Measurements from ENCODE around the gene PCSK5.

The PCSK5 gene

DNA sequence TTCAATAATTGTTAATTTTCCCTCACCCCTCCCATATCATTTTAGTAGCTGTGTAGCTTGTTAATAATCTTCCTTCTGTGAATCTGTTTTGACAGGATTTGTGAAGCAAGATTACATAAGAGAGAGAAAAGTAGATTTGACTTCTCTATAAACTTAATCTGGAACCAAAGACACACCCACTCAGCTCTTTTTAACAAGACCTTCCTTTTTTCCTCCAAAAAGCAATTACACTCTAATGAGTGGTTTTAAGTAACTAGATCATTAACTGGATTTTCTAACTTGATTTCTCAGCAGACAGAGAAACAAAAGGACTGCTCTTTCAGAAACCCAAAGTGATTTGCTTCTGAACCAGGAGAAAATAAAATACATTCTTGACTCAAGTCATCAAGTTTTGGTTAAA, 481.9 kb downstream of the PCSK5 start:
- no peak for DNase-seq

DNA sequence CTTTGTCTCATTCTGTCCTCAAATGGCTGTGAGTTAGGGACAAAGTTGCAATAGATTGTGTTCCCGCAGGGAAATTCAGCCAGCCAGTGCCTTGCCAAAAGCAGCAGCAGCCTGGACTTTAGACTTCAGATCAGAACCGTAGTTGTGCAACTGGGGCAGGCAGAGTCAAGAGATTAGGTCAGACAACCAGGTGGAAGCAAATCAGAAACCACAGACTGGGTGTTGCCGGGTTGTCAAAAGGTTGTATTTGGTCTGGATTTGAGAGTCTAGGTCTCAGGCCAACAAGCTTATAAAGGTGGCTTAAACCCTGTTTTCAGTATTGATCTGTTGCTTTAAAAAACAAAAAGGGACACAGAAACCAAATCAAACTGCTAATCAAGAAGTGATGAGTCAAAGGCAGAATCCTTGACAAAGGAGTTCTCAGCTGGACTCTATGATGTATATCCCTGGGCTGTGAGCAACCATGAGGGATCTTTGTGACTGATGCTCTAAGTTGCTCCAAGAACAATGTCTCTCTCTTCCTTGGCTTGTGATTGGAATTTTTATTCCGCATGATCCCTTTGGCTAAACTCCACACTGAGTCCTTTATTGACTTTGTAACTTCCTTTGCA, 482.8 kb downstream of the PCSK5 start:
- DNase-seq = no peak

DNA sequence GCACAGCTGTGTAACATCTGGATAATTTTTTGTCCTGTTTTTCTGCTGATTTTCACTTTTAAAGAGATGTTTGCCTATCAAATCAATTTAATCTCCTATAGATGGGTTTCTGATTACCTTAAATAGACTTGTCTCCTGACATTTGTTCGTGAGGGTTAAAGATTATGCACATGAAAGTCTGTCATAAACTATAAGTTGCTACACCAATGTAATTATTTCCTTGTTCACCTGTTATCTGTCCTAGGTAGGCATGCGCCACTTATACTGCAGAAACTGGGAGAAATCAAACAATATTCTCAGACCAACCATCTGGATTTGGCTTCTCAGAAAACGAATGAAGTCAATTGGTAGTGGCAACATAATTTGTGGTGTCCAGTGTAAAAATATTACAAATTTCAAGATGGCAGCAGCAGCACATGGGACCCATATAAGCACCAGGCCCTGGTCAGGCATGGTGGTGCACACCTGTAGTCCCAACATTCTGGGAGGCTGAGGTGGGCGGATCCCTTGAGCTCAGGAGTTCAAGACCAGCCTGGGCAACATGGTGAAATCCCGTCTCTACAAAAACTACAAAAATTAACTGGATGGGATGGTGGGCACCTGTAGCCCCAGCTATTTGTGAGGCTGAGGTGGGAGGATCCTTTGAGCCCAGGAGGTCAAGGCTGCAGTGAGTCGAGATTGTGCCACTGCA, 483.5 kb downstream of the PCSK5 start:
- no peak for DNase-seq

- DNase-seq = no peak
Observed at GRCh38 chr9:76374783-76375559, 484.5 kb downstream of the PCSK5 start.

- no peak for DNase-seq
Observed at GRCh38 chr9:76377791-76378190, 487.3 kb downstream of the PCSK5 start.

- no peak for DNase-seq
Observed at GRCh38 chr9:76378367-76379073, 488.0 kb downstream of the PCSK5 start.

- no peak for DNase-seq
Observed at GRCh38 chr9:76379494-76379893, 489.0 kb downstream of the PCSK5 start.

DNA sequence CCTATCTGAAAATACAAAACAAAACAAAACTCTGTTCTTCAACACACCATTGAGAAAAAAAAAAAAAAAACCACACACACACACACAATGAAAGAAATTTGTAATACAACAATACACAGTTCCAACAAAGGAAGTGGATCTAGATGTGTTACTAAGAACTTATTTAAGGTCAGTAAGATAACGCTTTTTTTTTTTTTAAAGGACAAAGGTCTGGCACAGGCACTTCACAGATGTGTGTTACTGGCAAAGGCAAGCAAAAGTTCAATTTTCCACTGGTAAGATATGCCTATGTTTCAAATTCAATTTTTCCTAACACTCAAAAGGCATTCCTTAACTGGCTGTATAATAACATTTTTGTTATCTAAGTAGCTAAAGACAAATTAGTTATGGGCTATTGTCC, 500.2 kb downstream of the PCSK5 start:
- DNase-seq = no peak

DNA sequence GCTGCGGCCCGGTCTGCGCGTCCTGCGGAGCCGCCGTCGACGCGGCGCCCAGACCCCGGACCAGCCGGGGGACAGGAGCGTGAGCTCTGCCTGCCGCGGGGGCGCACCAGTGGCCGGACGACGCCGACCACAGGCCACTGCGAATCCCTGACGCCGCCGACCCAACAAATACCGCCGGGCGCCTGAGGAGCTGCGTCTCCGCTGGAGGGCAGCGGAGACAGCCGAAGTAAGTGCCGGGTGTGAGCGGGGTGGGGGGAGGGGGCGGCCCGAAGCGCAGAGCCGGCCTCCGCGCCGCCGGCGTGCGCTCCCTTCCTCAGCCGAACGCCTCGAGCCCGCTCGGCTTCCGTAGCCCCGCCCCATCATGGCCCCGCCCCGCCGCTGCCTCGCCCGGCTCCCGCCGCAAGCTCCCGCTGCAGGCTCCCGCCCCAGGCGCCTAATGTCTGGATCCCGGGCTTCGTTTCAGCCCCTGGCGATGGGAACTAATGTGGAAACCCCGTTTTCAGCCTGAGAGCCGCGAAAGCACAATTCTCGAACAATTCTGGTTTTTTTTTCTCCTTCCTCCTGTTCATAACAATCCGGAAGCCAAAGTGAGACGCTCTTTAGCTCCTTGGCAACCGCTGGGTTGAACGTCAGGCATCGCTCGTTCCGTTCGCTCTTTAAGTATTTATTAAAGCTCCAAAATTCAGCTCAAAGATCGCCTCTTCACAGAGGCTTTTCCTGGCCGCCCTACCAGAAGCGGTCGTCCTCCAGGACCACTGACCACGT, 503.9 kb downstream of the PCSK5 start, which contains the start of gene RFK:
TSS of gene RFK (minus strand) at position 232 of the 765 bp plus-strand sequence. CDS start 255 bp downstream, outside the sequence.
- DNase-seq = peak; percentile 95

GRCh38 chr9:76394960-76395252, 504.4 kb downstream of the PCSK5 start:
- no peak for DNase-seq

GRCh38 chr9:76395381-76395780, 504.9 kb downstream of the PCSK5 start:
- DNase-seq = no peak

DNA sequence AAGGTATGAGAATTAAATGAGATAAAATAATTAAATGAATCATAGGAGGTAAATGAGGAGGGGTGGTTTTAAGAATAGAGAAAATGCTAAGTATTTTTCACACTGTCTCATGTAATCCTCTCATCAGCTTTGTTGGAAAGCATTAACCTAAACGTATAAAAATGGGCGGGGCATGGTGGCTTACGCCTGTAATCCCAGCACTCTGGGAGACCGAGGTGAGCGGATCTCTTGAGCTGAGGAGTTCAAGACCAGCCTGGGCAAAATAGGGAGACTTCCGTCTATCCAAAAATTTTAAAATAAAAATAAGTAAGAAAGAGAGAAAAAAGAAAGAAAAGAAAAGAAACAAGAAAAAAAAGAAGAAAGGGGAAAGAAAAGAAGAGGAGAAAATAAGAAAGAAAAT, 505.7 kb downstream of the PCSK5 start:
- no peak for DNase-seq

- no peak for DNase-seq
Observed at GRCh38 chr9:76396597-76396996, 506.1 kb downstream of the PCSK5 start.

DNA sequence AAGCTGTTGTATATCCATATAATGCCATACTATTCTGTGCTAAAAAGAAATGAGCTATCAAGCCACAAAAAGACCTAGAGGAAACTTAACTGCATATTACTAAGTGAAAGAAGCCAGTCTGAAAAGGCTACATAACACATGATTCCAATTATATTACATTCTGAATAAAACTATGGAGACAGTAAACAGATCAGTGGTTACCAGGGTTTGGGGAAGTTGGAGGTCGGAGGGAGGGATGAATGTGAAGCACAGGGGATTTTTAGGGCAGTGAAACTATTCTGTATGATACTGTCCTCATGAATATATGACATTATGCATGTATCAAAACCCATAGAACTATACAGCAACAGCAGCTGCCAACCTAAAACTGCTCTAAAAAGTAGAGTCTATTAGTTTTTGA, 509.4 kb downstream of the PCSK5 start:
- DNase-seq = no peak

GRCh38 chr9:76400534-76401096, 510.1 kb downstream of the PCSK5 start:
- no peak for DNase-seq

GRCh38 chr9:76401176-76401575, 510.7 kb downstream of the PCSK5 start:
- no peak for DNase-seq

DNA sequence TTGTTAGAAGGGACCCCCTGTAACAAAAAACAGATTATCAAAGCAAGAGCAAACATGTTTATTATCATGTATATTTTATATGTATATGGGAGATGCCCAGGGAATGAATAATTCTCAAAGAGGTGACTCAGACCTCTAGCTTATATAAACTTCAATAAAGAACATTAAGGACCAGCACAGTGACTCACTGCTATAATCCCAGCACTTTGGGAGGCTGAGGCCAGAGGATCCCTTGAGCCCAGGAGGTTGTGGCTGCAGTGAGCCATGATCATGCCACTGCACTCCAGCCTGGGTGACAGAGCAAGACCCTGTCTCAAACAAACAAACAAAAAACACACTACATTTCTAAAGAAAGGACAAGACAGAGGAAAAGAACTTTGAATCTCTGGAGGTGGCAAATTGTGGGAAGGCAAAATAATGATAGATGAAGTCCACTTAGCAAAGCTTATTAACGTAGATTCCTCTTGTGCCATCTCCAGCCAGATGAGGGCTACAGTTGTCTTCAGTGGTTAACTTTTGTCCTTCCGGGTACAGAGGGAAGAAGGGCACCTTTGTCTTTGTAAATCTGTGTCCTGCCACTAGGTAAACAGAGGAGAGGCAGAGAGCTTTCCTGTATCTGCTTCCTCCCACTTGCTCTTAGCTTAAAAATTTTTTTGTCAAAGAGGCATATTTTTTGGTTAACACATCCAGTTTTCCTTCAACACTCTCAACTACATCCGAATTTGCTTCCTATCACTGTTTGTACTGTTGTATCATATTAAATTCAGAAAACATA, 511.3 kb downstream of the PCSK5 start:
- no peak for DNase-seq

GRCh38 chr9:76403352-76403751, 512.9 kb downstream of the PCSK5 start:
- no peak for DNase-seq

DNA sequence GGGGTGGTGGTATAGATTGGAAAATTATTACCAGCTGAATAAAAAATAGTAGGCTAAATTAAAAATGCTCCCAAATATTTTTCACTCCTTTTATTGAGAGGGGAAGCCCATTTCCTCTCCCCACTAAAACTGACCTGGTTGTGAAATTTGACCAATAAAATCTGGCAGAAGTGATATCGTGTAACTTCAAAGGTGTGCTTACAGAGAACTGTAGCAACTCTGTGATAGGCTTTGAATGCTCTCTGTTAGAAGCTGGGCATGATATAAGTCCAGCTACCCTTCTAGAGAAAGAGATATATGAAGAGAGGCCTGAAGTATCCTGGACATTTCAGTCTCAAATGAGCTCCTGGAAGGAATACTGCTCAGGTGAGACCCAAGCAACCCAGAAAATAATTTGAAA, 513.9 kb downstream of the PCSK5 start:
- DNase-seq = no peak

GRCh38 chr9:76405340-76405739, 514.9 kb downstream of the PCSK5 start:
- DNase-seq = no peak

- no peak for DNase-seq
Observed at GRCh38 chr9:76405868-76406267, 515.4 kb downstream of the PCSK5 start.
